Stimulated activated naive CD8-positive, alpha-beta T cell treated with anti-CD3 and anti-CD28 coated beads, Interleukin-15, amount 100 ng/mL, for 72 hours (primary cell): Measurements from ENCODE around the gene RBSN.

Source experiments
- ATAC-seq: fragments of 150-1000 bp; cut with Tn5 transposase; 2 replicates; pipeline ENCODE4 v1.10.0; 2021; ENCODE audit warnings: mild to moderate bottlenecking, moderate library complexity
- DNase-seq, 2 donors: peaks; one replicate each; pipeline ENCODE4 v3.0.0; 2021 to 2022
- H3K27ac Mint-ChIP-seq, 2 donors: one replicate each; pipeline ENCODE4 v1.8.0; 2022; ENCODE audit warnings: mild to moderate bottlenecking in 2 of 2, mixed read lengths in 2 of 2, moderate library complexity in 2 of 2
- H3K27me3 Mint-ChIP-seq: one replicate; pipeline ENCODE4 v1.8.0; 2022; ENCODE audit warnings: mixed read lengths
- H3K4me1 Mint-ChIP-seq: one replicate; pipeline ENCODE4 v1.8.0; 2022; ENCODE audit warnings: mild to moderate bottlenecking, mixed read lengths
- H3K4me3 Mint-ChIP-seq, 2 donors: one replicate each; pipeline ENCODE4 v1.8.0; 2022; ENCODE audit warnings: mild to moderate bottlenecking in 2 of 2, mixed read lengths in 2 of 2, moderate library complexity in 1 of 2
- H3K9me3 Mint-ChIP-seq, 2 donors: one replicate each; pipeline ENCODE4 v1.8.0; 2022; ENCODE audit warnings: mixed read lengths in 2 of 2

Gene RBSN

DNA sequence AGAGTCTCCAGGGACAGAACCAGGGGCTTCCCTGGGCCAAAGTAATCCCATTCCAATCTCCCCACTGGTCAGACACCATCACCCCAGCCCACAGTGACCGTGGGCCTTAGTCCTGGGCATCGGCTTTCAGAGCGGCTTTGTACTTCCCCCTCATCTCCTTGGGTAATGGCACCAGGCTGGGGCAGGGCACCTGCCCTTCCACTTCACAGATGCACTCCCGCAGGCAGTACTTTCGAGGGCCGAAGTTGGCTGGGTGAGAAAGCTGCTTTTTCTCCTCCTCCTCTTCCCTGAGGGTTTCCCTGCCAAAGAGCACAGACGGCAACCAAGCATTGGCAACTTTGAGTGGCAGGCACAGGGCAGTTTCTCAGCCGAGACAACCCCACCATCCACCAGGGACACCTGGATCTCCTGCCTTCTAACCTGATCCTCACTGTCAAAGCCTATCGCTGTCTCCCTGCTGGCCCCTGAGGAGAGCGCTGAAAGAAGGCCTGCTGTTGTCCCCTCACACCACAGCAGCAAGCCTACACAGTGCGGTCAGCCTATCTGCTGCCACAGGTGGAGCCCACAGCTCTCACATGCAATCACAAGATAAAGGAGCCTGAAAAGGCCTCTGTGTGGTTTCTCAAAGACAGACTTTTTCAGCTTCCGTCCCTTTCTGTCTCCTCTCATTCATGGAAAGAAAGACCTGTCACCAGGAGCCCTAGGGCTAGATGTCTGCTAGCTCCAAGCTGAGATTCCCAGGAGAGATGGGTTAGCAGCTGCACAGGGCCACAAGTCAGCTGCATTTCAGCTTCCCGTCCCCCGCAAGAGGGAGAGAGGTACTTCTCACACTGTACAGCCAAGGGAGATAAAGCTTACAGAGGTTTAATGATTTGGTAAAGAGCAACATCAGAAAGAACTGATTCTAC, 46.4 kb downstream of the RBSN start:
- no peaks in the 10 kb centered on the region for H3K27me3 Mint-ChIP-seq
- H3K4me3 Mint-ChIP-seq, result no peak overlapping the region
- peaks cover 63% of the 10 kb centered on the region for H3K4me1 Mint-ChIP-seq
- ATAC-seq (no peak), DNase-seq (no peak)
- peak overlapping the region; percentile 44 to 46 for H3K27ac Mint-ChIP-seq
- no peaks in the 10 kb centered on the region for H3K9me3 Mint-ChIP-seq

- Mint-ChIP-seq H3K27me3 (no peaks in the 10 kb centered on the region), H3K4me1 (peaks cover 62% of the 10 kb centered on the region), H3K27ac (peak overlapping the region; percentile 9 to 94), H3K4me3 (no peak overlapping the region), H3K9me3 (no peaks in the 10 kb centered on the region)
- peak; percentile 81 for ATAC-seq
- peak; percentile 35 to 50 for DNase-seq
Measured at GRCh38 chr3:15051531-15051930, 47.4 kb downstream of the RBSN start.

DNA sequence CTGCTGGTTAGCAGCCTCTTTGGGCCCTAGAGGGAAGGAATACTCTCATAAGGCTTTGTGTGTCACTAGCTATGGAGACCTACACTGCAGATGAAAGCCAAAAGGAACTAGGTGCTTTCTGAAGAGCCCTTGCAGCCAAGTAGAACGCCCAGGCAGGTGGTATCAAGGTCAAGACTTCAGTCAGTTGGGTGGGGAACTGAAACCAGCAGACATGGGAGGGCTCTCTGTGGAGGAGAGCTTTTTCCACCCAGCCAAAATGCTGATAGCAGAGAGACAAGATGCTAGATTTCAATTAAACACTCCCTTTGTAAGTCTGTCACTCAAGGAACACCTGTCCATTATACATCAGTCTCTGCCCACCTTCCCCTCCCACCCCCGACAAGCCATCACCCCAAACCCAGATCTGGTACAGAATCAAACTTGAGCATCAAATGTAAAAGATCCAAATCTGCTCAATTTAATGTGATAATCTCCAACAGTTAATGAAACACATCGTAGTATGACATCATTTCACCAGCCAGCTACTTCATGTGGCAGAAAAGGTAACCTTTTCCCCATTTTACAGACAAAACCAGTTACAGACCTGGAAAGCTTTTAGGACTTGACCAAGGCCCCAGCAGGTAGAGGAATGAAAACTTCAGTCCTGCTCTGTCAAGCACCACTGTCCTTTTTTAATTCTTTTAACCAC, 48.4 kb downstream of the RBSN start:
- H3K27ac Mint-ChIP-seq, result peak overlapping the region; percentile 44 to 75
- ATAC-seq (no peak), DNase-seq (no peak)
- no peaks in the 10 kb centered on the region for H3K27me3 Mint-ChIP-seq
- peaks cover 62% of the 10 kb centered on the region for H3K4me1 Mint-ChIP-seq
- H3K9me3 Mint-ChIP-seq, result no peaks in the 10 kb centered on the region
- H3K4me3 Mint-ChIP-seq, result no peak overlapping the region

- ATAC-seq (no peak), DNase-seq (no peak)
- no peaks in the 10 kb centered on the region for H3K27me3 Mint-ChIP-seq
- H3K27ac Mint-ChIP-seq, result no peak overlapping the region
- H3K9me3 Mint-ChIP-seq, result no peaks in the 10 kb centered on the region
- peaks cover 62% of the 10 kb centered on the region for H3K4me1 Mint-ChIP-seq
- no peak overlapping the region for H3K4me3 Mint-ChIP-seq
Measured at GRCh38 chr3:15049584-15049983, 49.4 kb downstream of the RBSN start.

- H3K27me3 Mint-ChIP-seq, result no peaks in the 10 kb centered on the region
- DNase-seq (no peak), ATAC-seq (no peak)
- no peak overlapping the region for H3K4me3 Mint-ChIP-seq
- no peaks in the 10 kb centered on the region for H3K9me3 Mint-ChIP-seq
- H3K4me1 Mint-ChIP-seq, result peaks cover 49% of the 10 kb centered on the region
- peak overlapping the region in 1 of 2 donors; percentile 28 for H3K27ac Mint-ChIP-seq
Measured at GRCh38 chr3:15045667-15046066, 53.3 kb downstream of the RBSN start.

DNA sequence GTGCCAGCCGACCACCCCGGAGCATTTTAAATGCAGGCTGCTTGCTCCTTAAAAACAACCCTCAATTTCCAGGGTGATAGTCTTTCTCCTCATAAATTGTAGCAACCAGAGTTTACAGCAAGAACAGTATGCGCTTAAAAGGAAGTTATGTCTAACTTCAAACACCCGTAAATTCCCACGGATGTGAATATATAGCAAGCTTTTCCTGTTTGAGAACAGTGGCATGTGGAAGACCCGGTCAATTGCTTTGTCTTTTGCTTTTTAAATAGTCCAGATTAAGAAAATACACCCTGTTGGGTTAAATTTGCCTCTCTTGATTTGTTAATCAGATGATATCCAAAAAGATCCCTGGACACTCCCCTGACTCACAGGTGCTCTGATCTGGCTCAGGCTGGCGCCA, 54.6 kb downstream of the RBSN start:
- no peaks in the 10 kb centered on the region for H3K9me3 Mint-ChIP-seq
- DNase-seq (no peak), ATAC-seq (no peak)
- H3K4me3 Mint-ChIP-seq, result no peak overlapping the region
- H3K4me1 Mint-ChIP-seq, result peaks cover 49% of the 10 kb centered on the region
- peak overlapping the region; percentile 3 to 84 for H3K27ac Mint-ChIP-seq
- no peaks in the 10 kb centered on the region for H3K27me3 Mint-ChIP-seq

DNA sequence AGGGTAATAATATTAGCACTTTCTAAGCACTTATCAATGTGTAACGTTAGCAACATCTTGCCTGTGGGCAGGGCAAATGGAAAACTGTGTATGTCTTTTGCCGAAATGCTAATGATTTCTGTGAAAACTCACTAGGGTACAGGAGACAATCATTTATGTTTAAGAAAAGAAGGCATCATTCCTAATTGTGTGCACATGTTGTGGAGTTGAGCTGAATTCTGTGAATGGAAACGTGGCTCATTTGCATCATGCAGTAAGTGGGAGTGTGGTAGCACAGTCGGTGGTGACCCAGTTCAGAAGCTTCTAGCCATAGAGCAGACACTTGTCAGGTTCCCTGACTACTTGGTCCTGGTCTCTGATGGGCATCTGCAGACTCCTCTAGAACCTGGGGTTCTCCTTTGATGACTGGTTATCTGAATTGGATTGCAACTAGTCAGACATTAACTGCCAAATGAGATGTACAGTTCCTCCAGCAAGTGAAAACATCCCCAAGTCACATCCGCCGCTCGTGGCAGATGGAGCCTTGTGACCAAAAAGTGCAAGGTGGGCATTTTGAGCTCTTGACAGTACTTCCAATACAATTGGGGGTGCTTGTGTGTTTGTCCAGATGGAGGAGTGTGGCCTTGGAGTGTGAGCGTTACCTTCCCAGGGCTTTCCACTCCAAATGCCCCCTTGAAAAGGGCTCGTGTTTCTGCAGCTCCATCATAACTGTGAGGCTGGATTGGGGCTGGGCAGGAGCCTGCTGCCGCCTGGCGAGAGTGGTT, 55.4 kb downstream of the RBSN start:
- no peak for DNase-seq
- peaks cover 49% of the 10 kb centered on the region for H3K4me1 Mint-ChIP-seq
- no peak overlapping the region for H3K27ac Mint-ChIP-seq
- no peaks in the 10 kb centered on the region for H3K27me3 Mint-ChIP-seq
- H3K4me3 Mint-ChIP-seq, result no peak overlapping the region
- no peak for ATAC-seq
- no peaks in the 10 kb centered on the region for H3K9me3 Mint-ChIP-seq

DNA sequence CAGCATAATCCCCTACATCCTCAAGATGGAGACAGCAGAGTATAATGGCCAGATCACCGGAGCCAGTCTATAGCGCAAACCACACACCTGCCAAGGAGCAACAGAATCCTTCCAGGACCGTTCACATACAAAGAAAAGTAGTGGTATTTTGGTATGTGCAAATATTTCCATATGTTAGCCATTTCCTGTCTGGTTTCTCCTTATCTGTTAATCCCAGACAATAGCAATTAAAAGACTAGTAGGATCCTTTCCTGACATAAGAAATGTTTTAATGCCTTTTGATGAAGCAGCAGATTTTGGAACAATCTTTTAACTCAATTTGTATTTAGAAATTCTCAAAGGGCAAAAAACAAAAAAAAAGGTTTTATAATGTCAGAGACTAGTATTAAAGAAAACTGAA, 56.0 kb downstream of the RBSN start:
- ATAC-seq (no peak), DNase-seq (no peak)
- H3K27me3 Mint-ChIP-seq, result no peaks in the 10 kb centered on the region
- peak overlapping the region in 1 of 2 donors; percentile 14 for H3K27ac Mint-ChIP-seq
- no peaks in the 10 kb centered on the region for H3K9me3 Mint-ChIP-seq
- H3K4me1 Mint-ChIP-seq, result peaks cover 49% of the 10 kb centered on the region
- H3K4me3 Mint-ChIP-seq, result no peak overlapping the region

DNA sequence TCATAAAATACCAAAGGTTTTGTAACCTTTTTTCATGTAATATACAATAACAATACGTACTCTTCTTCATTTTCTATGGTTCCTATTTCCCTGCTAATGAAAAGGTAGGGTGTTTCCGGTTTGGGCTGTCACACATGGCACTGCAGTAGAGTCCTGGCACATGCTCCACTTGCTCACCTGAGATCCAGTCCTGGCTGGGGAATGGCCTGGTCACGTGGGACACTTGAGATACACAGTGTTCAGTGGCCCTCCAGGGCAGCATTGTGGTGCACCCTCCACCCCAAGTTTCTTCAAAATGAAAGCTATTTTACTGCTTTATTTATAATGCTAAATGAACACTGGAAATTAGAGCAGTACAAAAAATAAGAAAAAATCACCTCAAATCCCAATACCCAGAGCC, 57.0 kb downstream of the RBSN start:
- Mint-ChIP-seq H3K4me1 (peaks cover 48% of the 10 kb centered on the region), H3K27me3 (no peaks in the 10 kb centered on the region)
- ATAC-seq, result no peak

DNA sequence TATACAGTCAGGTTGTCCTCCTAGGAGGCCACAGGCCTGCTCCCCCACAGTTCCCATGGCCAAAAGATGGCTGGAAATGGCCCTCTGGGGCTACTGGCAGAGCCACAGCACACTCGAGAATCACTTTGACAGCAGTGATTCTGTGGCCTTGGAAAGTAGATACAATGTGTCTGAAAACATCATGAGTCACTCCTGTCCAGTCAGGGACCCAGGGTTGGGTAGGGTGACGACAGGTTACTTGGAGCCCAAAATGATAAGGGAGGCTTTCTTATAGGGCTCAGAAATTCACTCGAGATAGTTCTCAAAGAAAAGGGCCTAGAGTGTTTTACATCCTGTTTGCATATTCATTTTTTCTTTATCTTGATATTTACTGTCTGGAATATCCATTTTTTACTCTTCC, 58.1 kb downstream of the RBSN start:
- peak overlapping the region in 1 of 2 donors; percentile 76 for H3K27ac Mint-ChIP-seq
- no peak overlapping the region for H3K4me3 Mint-ChIP-seq
- DNase-seq (no peak), ATAC-seq (no peak)
- H3K27me3 Mint-ChIP-seq, result no peaks in the 10 kb centered on the region
- no peaks in the 10 kb centered on the region for H3K9me3 Mint-ChIP-seq
- H3K4me1 Mint-ChIP-seq, result peaks cover 37% of the 10 kb centered on the region

More for the DNA sequence above, 57.0 kb downstream of the RBSN start:
- no peak overlapping the region for H3K4me3 Mint-ChIP-seq
- H3K27ac Mint-ChIP-seq, result peak overlapping the region in 1 of 2 donors; percentile 48
- H3K9me3 Mint-ChIP-seq, result no peaks in the 10 kb centered on the region
- no peak for DNase-seq

DNA sequence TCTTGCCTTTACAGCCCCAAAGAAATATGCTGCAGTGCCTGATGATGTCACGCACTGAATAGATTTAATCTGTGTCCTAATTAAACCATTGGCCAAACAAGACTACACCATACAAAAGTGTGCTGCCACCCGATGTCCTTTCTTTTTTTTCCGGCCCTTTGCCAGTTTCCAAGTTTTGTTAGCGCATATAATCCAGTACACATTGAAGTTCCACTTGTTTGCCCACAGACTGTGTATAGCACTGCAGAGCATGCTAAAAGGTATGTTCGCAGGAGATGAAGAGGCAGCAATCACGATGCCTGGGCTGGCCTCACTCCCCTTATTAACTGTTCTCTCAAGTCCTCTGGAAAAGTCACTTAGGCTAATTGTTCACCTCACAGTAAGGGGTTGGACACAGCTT, 60.6 kb downstream of the RBSN start:
- peaks cover 11% of the 10 kb centered on the region for H3K4me1 Mint-ChIP-seq
- H3K9me3 Mint-ChIP-seq, result no peaks in the 10 kb centered on the region
- no peak for ATAC-seq
- H3K27me3 Mint-ChIP-seq, result no peaks in the 10 kb centered on the region
- no peak overlapping the region for H3K27ac Mint-ChIP-seq
- H3K4me3 Mint-ChIP-seq, result no peak overlapping the region
- no peak for DNase-seq

DNA sequence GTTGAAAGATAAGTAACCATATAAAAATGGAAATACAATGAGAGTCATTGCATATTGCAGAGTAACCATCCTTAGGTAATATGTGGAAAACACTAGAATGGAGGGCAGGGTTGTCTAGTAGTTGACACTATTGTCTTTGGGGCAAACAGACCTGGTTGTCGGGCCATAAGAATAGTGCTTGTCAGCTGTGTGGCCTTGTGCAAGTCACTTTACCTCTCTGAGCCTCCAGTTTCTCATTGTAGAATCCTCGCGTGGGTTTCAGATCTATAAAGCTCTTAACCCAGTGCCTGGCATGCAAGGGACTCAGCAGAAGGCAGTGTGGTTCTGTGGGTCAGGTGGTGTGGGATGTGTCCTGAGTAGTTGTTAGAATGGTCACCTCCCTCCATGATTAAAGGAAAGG, 65.8 kb downstream of the RBSN start:
- Mint-ChIP-seq H3K27me3 (no peaks in the 10 kb centered on the region), H3K9me3 (no peaks in the 10 kb centered on the region), H3K4me3 (no peak overlapping the region), H3K27ac (peak overlapping the region; percentile 61 to 69), H3K4me1 (no peaks in the 10 kb centered on the region)
- ATAC-seq, result no peak
- no peak for DNase-seq

GRCh38 chr3:15032650-15033049, 66.3 kb downstream of the RBSN start:
- ATAC-seq, result no peak
- Mint-ChIP-seq H3K4me3 (no peak overlapping the region), H3K27ac (peak overlapping the region in 1 of 2 donors; percentile 69), H3K4me1 (no peaks in the 10 kb centered on the region), H3K9me3 (no peaks in the 10 kb centered on the region), H3K27me3 (no peaks in the 10 kb centered on the region)
- no peak for DNase-seq

DNA sequence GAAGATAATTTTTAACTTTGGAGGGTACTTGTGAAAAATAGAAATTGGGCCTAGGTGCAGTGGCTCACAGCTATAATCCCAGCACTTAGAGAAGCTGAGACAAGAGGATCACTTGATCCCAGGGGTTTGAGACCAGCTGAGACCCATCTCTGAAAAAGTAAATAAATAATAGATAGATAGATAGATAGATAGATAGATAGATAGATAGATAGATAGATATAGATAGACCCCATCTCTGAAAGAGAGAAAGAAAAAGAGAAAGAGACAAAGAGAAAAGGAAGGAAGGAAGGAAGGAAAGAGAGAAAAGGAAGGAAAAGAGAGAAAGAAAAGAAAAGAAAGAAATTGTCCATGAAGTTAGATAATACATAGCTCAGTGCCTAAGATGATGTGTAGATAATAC, 69.3 kb downstream of the RBSN start:
- Mint-ChIP-seq H3K9me3 (no peaks in the 10 kb centered on the region), H3K27ac (peak overlapping the region in 1 of 2 donors; percentile 28), H3K4me1 (no peaks in the 10 kb centered on the region), H3K4me3 (no peak overlapping the region), H3K27me3 (no peaks in the 10 kb centered on the region)
- DNase-seq (no peak), ATAC-seq (no peak)

GRCh38 chr3:15023719-15024118, 75.2 kb downstream of the RBSN start:
- no peak for DNase-seq
- no peaks in the 10 kb centered on the region for H3K27me3 Mint-ChIP-seq
- ATAC-seq, result no peak
- H3K27ac Mint-ChIP-seq, result no peak overlapping the region
- no peaks in the 10 kb centered on the region for H3K4me1 Mint-ChIP-seq
- H3K9me3 Mint-ChIP-seq, result no peaks in the 10 kb centered on the region
- no peak overlapping the region for H3K4me3 Mint-ChIP-seq

DNA sequence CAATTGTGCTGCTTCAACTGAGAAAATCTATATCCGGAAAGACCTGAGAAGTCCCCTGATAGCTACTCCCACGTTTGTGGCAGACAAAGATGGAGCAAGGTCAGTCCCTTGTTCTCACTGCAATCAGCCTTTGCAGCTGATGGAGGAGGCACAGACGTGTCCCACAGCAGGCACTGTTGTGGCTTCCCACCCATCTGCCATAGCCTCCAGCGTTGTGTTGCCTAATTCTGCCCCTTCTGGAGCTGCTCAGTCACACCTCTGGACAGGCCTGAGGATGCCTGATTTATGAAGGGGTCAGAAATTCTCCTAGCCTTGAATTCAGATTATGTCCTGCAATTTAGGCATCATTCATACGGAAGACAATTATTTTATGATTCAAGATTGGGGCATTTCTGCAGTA, 75.7 kb downstream of the RBSN start:
- DNase-seq, result no peak

More for the DNA sequence above, 75.7 kb downstream of the RBSN start:
- Mint-ChIP-seq H3K4me3 (no peak overlapping the region), H3K4me1 (no peaks in the 10 kb centered on the region), H3K9me3 (no peaks in the 10 kb centered on the region), H3K27ac (no peak overlapping the region), H3K27me3 (no peaks in the 10 kb centered on the region)
- ATAC-seq, result no peak
